Stimulated activated CD4-positive, alpha-beta T cell treated with anti-CD3 and anti-CD28 coated beads, Interleukin-2, amount 100 ng/mL, for 48 hours (primary cell): ENCODE data around the gene TRDN.

ENCODE experiments used
- DNase-seq, 2 donors: peaks; one replicate each; pipeline ENCODE4 v3.0.0-alpha.2; 2020

TRDN gene, protein sequence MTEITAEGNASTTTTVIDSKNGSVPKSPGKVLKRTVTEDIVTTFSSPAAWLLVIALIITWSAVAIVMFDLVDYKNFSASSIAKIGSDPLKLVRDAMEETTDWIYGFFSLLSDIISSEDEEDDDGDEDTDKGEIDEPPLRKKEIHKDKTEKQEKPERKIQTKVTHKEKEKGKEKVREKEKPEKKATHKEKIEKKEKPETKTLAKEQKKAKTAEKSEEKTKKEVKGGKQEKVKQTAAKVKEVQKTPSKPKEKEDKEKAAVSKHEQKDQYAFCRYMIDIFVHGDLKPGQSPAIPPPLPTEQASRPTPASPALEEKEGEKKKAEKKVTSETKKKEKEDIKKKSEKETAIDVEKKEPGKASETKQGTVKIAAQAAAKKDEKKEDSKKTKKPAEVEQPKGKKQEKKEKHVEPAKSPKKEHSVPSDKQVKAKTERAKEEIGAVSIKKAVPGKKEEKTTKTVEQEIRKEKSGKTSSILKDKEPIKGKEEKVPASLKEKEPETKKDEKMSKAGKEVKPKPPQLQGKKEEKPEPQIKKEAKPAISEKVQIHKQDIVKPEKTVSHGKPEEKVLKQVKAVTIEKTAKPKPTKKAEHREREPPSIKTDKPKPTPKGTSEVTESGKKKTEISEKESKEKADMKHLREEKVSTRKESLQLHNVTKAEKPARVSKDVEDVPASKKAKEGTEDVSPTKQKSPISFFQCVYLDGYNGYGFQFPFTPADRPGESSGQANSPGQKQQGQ

DNA sequence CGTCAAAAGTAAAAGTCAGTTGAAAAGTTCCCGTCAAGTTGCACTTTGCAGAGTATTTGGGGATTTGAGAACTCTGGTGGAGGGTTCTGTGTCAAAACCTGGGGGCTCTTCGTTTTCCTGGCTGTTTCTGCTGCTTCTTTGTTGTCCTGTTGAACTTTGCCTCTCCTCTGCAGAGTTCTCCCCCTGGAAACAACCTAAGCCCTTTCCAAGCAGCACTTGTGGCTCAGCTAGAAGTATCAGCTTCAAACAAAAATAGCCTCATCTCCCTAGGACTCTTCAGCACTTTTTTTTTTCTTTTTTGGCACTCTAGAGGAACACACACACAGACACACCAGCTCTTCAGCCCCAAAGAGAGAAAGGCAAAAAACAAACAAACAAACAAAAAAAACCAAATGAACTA, at the start of gene TRDN:
Gene TRDN (minus strand): TSS at position 169 of the 400 bp plus-strand sequence. CDS start 175 bp downstream, outside the sequence.
- no peak for DNase-seq

DNA sequence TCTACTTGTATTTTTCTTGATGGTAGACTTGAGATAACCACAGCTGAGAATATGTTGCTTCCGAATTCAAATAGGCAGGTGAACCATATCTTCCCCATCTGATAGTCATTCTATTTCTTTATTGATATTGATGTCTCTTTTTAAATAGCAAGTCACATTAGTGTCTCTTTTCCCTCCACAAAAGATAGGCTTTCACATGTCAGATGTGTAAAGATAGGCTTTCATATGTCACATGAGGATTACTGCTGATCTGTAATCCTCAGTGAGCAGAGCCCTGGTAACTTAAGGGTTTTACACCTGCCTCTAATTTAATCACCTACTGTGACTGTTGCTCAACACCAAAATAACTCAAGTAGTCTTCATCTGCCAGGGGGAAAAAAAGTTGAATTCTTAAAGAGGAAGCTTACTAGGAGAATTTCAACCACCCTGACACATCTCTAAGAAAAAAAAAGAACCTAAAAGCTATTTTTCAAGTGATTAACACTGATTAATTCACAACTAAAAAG, 45.3 kb upstream of the TRDN start:
- DNase-seq, result no peak

DNA sequence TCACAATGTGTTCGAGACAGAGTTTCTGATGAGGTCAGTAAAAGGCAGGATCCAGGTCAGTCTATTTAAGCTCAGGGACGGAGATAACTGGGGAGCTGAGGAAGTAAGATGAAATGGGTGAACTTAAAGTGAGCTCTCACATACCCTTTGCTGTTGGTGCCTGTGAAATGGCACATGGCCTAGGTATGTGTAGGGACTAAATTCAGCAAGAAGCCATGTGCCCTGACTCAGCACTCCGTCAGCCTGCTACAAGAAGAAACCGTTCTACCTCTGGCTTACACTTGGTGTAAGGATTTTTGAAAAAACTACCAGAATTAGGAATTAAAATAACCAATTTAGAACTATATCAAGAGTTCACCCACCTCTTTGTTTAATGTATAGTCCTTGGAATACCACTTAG, 41.1 kb upstream of the TRDN start:
- DNase-seq, result no peak

DNA sequence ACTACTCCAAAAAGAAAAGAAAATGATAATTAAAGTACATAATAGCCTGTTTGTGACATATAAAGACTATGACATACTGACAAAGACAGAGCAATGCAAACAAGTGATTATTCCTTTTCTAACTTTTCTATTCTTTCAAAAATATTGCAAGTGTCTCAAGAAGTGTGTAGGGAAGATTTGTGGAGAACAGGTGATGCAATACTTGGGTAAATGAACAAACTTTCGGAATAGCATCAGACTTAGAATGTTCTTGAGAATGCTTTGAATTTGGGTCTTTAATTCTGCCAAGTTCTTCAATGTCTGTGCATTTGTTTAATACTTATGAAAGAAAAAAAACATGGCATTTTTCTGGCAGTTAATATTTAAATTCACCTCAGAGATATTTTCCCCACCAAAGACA, 40.0 kb upstream of the TRDN start:
- DNase-seq, result no peak

DNA sequence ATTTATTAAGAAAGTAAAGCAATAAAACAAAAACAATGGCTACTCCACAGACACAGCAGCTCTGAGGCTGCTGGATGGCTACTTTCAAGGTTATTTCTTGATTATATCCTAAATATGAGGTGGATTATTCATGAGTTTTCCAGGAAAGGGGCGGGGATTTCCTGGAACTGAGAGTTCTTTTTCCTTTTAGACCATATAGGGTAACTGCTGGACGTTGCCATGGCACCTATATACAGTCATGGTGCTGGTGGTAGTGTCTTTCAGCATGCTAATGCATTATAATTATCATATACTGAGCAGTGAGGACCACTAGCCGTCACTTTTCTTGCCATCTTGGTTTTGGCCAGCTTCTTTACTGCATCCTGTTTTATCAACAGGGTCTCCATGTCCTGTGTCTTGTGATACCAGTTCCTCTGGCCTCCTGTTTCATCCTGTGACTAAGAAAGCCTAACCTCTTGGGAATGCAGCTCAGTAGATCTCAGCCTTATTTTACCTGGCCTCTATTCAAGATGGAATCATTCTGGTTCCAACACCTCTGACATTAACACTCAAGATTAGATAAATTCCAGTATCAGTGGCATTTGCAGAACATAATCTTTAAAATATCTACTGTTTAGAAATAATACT, 32.3 kb upstream of the TRDN start:
- DNase-seq, result no peak

DNA sequence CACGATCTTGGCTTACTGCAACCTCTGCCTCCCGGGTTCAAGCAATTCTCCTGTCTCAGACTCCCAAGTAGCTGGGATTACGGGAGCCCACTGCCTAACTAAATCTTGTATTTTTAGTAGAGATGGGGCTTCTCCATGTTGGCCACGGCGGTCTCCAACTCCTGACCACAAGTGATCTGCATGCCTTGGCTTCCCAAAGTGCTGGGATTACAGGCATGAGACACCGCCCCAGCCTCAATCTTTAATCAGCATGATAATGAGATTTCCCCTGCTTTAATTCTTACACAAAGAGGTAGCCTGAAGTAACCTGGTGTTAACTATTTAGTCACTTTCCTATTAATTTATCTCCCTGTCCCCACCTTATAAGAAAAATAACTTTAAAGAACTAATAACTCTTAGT, 31.3 kb upstream of the TRDN start:
- no peak for DNase-seq

DNA sequence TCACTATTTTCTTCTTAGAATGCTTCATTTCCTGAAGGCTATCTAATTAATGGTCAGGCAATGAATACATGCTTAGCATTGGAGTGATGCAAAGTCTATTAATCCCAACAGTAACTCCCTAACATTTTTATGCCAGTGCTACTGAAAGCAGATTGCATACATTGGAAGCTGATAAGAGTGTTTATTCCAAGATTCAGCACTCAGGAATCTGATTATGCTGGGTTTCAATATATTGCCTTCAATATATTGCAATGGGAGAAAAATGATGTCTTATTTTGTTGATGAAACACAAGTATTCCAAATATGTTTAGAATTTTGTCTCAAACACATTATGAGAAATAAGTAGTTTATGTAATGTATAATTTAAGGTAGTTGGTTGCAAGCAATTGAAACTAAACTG, 26.7 kb upstream of the TRDN start:
- DNase-seq, result no peak

DNA sequence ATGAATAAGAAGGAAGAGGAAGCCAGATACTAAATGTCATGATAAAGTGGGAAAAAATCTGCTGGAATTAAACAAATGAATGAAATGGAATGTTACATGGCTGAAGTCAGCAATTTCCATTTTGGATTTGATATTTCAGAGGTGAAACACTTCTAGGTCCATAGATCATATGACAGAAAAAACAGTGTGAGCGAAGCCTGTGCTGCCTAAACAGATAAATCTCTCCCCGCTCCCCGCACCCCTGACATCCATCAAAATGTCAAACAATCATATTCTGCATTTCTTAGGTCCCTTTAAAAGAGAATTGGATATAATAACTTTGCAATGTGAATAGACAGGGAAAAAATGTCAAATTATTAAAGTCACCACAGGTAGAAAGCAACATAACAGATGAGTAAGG, 26.0 kb upstream of the TRDN start:
- DNase-seq, result no peak

DNA sequence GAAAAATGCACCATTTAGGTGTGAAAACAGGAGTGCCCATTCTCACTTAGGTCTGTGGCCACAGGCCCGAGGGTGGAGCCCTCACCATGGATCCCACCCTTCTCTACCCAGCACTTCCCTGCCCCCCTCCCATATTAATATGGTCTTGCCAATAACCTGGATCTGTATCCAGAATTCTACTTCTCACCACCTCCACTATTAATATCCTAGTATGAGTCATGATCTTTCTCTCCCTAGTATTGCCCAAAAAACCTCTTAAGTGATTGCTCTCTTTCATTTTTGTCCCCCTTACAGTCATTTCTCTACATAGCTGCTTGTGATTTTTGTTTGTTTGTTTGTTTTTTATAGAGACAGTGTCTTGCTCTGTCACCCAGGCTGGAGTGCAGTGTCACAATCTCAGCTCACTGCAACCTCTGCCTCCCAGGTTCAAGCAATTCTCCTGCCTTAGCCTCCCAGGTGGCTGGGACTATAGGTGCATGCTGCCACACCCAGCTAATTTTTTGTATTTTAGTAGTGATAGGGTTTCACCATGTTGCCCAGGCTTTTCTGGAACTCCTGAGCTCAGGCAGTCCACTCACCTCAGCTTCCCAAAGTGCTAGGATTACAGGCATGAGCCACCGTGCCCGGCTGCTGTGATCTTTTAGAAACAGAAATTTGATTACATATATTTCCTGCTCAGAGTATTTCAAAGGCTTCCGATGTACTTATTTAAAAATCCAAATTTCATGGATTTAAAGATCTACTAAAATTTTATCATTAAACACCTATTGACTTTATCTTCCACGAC, 24.5 kb upstream of the TRDN start:
- no peak for DNase-seq

DNA sequence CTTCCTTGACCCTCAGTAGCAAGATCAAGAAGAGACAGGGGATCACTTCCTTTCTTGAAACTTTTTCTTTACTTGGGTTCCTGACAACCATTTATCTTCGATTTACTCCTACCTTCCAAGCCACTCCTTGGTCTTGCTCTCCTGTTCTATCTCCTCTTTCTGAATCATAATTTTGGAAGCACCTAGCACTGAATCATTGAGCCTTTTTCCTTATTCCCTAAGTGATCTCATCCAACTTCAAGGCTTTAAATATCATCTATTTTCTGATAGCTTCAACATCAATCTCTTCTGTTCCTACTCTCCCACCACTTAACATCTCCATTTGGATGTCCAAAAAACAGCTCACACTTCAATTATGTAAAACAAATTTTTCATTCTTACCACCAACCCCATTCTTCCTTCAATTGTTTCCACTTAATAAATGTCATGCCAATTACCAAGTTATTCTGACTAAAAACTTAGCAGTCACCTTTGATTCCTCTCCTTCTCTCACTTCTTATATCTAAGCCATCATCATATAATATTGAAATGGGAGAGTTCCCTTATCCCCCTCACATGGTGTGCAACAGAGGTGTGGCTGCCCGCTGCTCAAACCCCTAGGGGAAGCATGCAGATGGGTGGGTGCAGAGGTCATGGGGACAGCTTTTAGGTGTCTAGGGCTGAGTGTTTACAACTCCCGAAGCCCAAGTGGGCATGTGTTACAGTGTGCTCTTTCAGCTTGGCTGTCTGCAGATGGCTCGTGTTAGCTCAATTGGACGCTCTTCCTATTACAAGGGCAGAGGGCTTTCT, 23.4 kb upstream of the TRDN start:
- DNase-seq, result no peak

DNA sequence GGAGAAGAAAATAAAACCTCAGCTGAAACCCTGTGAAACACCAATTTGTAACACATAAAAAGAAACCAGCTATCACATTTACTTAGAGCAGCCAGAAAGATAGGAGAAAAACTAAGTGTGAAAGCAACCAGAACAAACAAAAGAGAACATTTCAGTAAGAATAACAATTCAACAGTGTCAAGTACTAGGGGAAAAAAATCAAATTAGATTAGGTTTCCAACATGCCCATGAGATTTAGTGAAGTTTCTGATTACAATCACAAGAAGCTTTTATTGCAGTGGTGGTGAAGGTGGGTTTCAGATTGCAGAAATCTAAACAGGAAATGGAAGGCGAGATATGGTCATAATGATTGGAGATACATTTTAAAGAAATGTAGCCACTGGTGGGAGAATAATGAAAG, 22.1 kb upstream of the TRDN start:
- DNase-seq, result no peak

DNA sequence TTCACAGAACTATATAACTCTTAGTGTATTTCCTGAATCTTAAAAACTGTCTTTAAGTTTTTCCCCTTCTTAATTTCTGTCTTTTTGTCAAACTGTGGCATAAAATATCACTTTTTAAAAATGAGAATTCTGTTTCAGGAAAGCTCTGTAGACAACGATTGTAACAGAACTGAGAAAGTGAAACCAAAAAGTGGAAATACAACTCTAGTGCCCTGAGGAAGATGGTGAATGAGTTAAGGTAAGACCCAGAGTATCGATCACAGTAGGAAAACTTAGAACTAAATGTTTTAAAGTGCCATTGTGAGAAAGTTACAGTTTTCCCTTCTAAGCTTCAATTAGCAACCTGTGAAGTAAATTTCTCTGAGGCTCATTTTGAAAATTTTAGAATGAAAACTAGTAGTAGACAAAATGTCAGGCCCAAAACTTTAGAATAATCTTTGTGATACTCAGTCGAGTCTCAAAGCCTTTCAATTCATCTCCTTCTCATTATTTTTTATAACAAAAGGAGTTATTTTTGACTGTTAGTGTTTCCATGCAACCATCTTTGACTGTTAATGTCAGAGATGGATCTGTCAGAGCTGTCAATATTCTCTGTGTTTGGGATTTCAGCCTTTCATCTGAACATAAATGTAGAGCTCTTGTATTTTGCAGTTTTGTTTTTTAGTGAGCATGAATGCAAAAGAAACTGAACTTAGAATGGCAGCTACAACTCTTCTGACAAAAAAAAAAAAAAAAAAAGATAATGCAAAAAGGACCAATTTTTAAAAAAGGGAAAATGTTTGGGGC, 19.0 kb upstream of the TRDN start:
- DNase-seq, result no peak

DNA sequence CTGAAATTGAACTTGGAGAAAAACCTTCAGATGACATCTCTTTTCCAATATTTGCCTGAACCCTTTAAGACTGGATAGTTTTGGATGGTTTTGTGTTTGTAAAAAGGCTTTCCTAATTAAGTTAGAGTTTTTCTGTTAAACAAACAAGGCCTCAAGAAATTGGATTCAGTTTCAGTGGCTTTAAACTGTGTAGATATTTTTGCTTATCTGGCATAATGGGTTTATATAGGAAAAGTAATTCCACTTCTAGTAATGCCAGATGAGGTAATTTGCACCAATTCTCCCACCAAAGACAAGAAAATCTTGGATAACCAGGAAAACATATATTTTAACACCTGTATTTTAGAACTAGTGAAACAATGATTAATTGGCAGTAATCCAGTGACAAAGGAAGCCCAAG, 12.0 kb upstream of the TRDN start:
- DNase-seq, result no peak

DNA sequence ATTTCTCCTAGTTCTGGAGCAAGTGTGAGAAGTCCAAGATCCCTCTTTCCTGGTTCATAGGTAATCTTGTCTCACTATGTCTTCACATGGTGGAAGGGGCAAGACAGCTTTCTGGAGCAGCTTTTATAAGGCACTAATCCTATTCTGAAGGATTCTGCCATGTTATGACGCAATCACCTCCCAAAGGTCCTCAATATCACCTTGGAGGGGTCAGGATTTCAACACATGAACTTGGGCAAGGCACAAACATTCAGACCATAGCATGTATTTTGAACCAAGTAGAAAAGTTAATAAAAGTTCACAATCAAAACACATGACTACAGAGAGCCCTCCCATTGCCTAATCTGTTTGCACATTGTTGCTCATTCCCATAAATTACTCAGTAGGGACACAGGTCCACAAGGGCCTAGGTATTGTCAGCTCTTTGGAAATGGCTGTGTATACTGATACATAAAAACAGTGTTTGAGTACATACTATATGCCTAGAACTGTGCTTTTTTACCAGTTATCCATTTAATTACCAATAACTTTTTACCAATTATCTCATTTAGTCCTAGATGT, 11.3 kb upstream of the TRDN start:
- no peak for DNase-seq

DNA sequence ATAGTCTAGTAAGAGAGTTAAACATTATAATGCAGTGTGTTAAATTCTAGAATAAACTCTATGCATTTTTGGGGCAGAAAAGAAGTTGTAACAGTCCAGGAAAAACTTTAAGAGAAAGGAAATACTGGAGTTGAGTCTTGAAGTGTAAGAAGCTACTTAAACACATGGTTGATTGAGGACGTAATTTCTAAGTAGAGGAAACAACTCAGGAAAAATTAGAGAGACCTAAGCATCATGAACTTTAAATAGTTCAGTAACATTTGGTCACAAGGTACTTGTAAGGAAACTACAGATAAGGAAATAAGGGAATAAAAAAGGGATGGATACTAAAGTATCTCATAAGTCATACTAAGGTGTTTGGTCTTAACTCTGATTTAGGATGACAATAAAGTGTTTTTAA, 4.7 kb upstream of the TRDN start:
- no peak for DNase-seq

DNA sequence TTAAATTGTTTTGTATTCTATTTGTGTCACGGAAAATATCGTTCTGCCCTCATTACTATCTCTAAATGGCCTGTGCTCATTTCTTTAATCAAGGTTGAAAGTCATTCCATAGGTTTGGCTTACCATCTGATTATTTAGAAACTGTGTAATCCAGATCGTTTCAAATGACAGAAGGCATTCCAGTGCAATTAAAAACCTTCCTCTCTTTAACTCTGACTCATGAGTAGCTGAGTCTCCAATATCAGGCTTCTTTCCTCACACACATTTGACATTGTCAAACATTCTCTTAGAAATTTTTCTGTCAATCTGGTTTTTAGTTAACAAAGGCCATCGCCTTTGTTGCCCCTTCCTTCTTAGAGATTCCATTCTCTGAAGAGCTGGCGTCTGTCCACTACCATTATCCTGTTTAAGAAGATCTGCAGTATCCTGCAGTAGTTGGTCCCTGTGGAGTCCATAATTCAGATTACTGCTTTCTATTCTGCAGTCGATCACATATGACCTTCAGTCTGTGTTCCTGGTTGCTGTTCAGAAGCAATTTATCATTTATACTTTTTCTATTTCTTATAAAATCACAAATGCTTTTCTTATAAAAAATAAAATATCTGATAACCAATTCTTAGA, 3.9 kb upstream of the TRDN start:
- DNase-seq, result no peak

DNA sequence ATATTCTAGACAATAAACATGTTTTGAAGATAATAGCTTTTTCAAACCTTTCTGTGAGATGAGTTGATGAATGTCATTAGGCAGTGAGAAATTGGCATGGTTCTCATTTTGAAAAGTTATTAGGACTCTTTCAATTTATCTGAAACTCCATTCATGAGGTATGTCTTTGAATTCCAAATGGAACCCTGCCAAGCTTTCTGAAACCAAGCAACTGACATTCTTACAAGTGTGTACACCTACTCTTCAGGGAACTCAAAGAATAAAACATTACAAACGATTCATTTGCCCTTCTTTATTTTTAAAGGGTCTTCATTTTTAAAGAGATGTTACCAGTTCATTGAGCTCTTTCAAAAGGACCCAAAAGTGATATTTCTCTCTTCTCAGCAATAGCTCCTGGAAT, 2.1 kb upstream of the TRDN start:
- no peak for DNase-seq

DNA sequence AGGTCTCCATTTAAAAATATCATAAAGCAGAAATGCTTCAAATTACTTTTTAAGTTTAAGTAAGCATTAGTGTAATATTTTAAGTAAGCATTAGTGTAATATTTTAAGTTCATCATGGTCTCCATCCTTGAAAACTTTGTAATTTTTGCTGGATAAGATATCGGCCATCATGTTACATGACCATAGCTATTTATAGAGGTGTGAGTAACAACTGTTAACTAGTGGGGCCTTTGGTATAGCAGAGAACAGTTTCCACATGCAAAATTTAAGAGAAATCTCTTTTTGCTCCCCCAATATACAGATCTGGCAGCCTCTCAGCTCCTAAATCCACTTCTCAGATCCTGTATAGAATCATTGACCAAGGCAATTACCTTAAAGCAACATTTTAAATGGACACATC, 468 bp downstream of the TRDN start:
- DNase-seq, result no peak

DNA sequence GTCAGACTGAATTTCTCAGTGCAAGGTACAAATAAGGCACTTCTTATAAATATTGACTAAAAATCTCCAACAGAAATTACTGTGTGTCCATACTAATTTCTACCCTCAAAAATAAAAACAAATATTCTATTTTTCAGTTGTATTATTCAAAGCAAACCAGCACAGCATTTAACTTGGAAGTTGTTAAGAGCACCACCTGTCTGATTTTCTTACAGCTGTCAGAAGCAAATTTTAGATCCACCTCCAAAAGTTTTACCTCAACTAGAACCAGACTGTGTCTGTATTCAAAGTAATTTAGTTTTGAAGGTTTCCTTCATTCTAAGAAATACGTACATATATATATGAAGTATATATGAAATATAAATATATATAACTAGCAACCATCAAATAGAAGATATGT, 1.2 kb downstream of the TRDN start:
- no peak for DNase-seq

DNA sequence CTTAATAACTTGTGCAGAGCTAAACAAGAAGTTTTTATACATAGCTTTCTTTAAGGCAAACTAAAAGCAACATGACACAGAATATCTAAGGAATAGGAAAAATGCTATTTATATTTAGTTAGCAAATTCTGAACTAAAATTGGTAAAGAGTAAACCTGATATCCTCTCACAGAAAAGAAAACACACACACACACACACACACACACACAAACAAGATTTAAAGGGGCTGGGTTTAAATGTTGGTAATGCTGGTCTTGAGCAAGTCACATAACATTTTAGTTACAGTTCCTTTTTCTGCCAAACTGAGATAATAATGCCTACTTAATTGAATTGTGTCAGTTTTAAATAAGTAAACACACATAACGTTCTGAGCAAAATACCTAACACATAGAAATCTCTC, 1.6 kb downstream of the TRDN start:
- no peak for DNase-seq

DNA sequence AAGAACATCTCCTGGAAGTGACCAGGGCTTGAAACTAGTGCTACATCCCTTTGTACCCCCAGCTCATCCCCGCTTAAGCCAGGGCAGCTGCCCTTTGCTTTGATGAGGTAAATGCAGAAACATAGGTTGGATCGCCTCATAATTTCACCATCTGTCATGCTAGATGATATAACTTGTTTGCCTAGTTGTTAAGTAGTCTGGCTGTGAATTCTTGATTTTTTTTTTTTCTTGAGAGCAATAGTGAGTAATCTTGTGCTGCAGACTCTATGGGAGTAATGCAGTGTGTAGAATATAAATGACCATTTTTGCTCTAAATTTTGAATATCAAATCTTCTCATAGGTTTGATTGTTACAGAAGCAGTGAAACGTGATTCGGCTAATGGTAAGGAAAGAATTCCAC, 4.1 kb downstream of the TRDN start:
- DNase-seq, result no peak
